Panc1 (cell line): Measurements from ENCODE around the gene OR10A2. TPM values are rescaled to one million over a fixed set of nuclear protein-coding genes. Genes with fewer than 3 reads are reported as not detected.

ENCODE experiments used
- ATAC-seq: fragments of 200-7000 bp; cut with Tn5 transposase; 2 replicates; pipeline ENCODE4 v1.9.1; 2020; ENCODE audit warnings: mild to moderate bottlenecking, moderate library complexity
- BruUV-seq: library from RNA; stranded (reverse); fragments of 400-500 nt; replicated peaks from 2 replicates; lab custom pipeline; 2021; lab: Mats Ljungman, UMichigan
- CTCF ChIA-PET: fragments of 300-600 bp; sonication (Branson Sonifier 250); formaldehyde crosslinking; loops from one replicate; lab custom pipeline; 2022; ENCODE audit warnings: antibody characterized with exemption; lab: Charles Lee
- POLR2A ChIA-PET: fragments of 300-600 bp; sonication (Branson Sonifier 250); formaldehyde crosslinking; loops from one replicate; lab custom pipeline; 2022; ENCODE audit warnings: antibody characterized with exemption; lab: Charles Lee
- DNase-seq: peaks from one replicate; pipeline ENCODE4 v3.0.0-alpha.2; 2010; ENCODE audit warnings: low read depth, low spot score
- H3K27ac ChIP-seq: 2 replicates; pipeline ENCODE4 v1.5.1; 2011; ENCODE audit warnings: mild to moderate bottlenecking, low read length, inconsistent platforms
- H3K27me3 ChIP-seq: fragments of 200-500 bp; sonication (Bioruptor generic); 2 replicates; pipeline ENCODE4 v1.6.0; 2014; ENCODE audit warnings: low read length, inconsistent platforms; ENCODE audit not compliant: control insufficient read depth, insufficient read depth
- H3K36me3 ChIP-seq: fragments of 200-500 bp; sonication (Bioruptor generic); 2 replicates; pipeline ENCODE4 v1.5.1; 2014; ENCODE audit warnings: inconsistent platforms, mild to moderate bottlenecking, low read length, moderate library complexity; ENCODE audit not compliant: control insufficient read depth, insufficient read depth
- H3K4me1 ChIP-seq: 2 replicates; pipeline ENCODE4 v1.5.1; 2011; ENCODE audit warnings: inconsistent platforms, mild to moderate bottlenecking, low read length, moderate library complexity; ENCODE audit not compliant: control insufficient read depth, insufficient read depth
- H3K4me3 ChIP-seq, 2 experiments: 2 replicates each; pipeline ENCODE4 v1.5.1; 2011 to 2012; ENCODE audit warnings: low read depth in 2 of 2, low read length in 2 of 2, mild to moderate bottlenecking in 2 of 2, inconsistent platforms in 1 of 2, moderate library complexity in 1 of 2
- H3K9me3 ChIP-seq: fragments of 200-500 bp; sonication (Bioruptor generic); 2 replicates; pipeline ENCODE4 v1.5.1; 2014; ENCODE audit warnings: low read depth, mild to moderate bottlenecking, inconsistent platforms, low read length, moderate library complexity; ENCODE audit not compliant: control insufficient read depth, insufficient read depth
- CTCF ChIP-seq: fragments of 450-650 bp; IDR thresholded peaks from 2 replicates; pipeline ENCODE4 v1.5.1; 2017; ENCODE audit warnings: mild to moderate bottlenecking
- POLR2AphosphoS5 ChIP-seq: IDR thresholded peaks from 2 replicates; pipeline ENCODE4 v1.6.1; 2012; ENCODE audit warnings: mild to moderate bottlenecking, low read depth, low read length, moderate library complexity
- REST ChIP-seq, 2 experiments: IDR thresholded peaks; 2 replicates each; pipeline ENCODE4 v1.6.1; 2011 to 2012; ENCODE audit warnings: low read depth in 2 of 2, control low read depth in 1 of 2, low read length in 1 of 2, mild to moderate bottlenecking in 1 of 2, moderate library complexity in 1 of 2; ENCODE audit not compliant: insufficient read depth in 1 of 2
- SIN3A ChIP-seq: IDR thresholded peaks from 2 replicates; pipeline ENCODE4 v1.6.1; 2012; ENCODE audit warnings: low read depth, mild to moderate bottlenecking, low read length, moderate library complexity, borderline replicate concordance; ENCODE audit not compliant: insufficient read depth
- TCF7L2 ChIP-seq: IDR thresholded peaks from 2 replicates; pipeline ENCODE4 v1.6.1; 2011; ENCODE audit warnings: mild to moderate bottlenecking, low read depth, low read length, inconsistent platforms
- in situ Hi-C: cut with HindIII; loops from 2 replicates; pipeline ENCODE4 v1.10.0; 2016; ENCODE audit warnings: low sequenced_read_pairs, low pct_unique_long_range_greater_than_20kb
- intact Hi-C: fragments of 100-400 bp; cut with micrococcal nuclease; formaldehyde crosslinking; loops from one replicate; pipeline ENCODE4 v1.10.0; 2022; ENCODE audit not compliant: unreplicated experiment
- total RNA-seq: library from RNA; stranded (reverse); gene quantifications from one replicate; pipeline ENCODE4 v1.2.1, GENCODE V29; 2021; ENCODE audit not compliant: unreplicated experiment

Gene OR10A2
- total RNA-seq, 1 experiment from 2014 or later: not detected

- peak; percentile 17; the same call in 1 of the 2 replicates for ATAC-seq
- H3K27me3 ChIP-seq: no peaks in the 10 kb centered on the region
These were observed 49.1 kb downstream of the OR10A2 start for GRCh38 chr11:6911948-6912347.

GRCh38 chr11:6919698-6920097 is 56.8 kb downstream of the OR10A2 start:
- CTCF ChIA-PET: no interaction called here

More at GRCh38 chr11:6911948-6912347, 49.1 kb downstream of the OR10A2 start:
- no peak overlapping the region for H3K27ac ChIP-seq
- CTCF ChIA-PET: no interaction called here
- no peaks in the 10 kb centered on the region for H3K36me3 ChIP-seq
- in situ Hi-C loops: no loop called here
- no peak for DNase-seq
- no peak for TF ChIP-seq TCF7L2
- TF ChIP-seq REST (IDR thresholded peaks at IDR 0.05; ENCODE audit: insufficient read depth in 1 of 2, low read depth in 2 of 2, low read length in 1 of 2): no peak
- no peak for TF ChIP-seq CTCF
- TF ChIP-seq POLR2AphosphoS5: no peak
- TF ChIP-seq SIN3A: no peak
- H3K9me3 ChIP-seq: no peaks in the 10 kb centered on the region
- intact Hi-C loops: no loop called here
- no peaks in the 10 kb centered on the region for H3K4me1 ChIP-seq
- POLR2A ChIA-PET: no interaction called here
- no peak overlapping the region for H3K4me3 ChIP-seq
- BruUV-seq: no TSS peak

More at GRCh38 chr11:6919698-6920097, 56.8 kb downstream of the OR10A2 start:
- Histone ChIP-seq H3K4me3 (no peak overlapping the region), H3K36me3 (no peaks in the 10 kb centered on the region), H3K27ac (no peak overlapping the region), H3K4me1 (no peaks in the 10 kb centered on the region), H3K9me3 (no peaks in the 10 kb centered on the region), H3K27me3 (no peaks in the 10 kb centered on the region)
- no peak for TF ChIP-seq SIN3A
- TF ChIP-seq CTCF: no peak
- TF ChIP-seq REST (IDR thresholded peaks at IDR 0.05; ENCODE audit: insufficient read depth in 1 of 2, low read depth in 2 of 2, low read length in 1 of 2): no peak
- TF ChIP-seq TCF7L2: no peak
- no peak for TF ChIP-seq POLR2AphosphoS5
- ATAC-seq (no peak), DNase-seq (no peak)
- in situ Hi-C loops: no loop called here
- BruUV-seq: no TSS peak
- POLR2A ChIA-PET: no interaction called here
- intact Hi-C loops: no loop called here
